HepG2 (cell line): Measurements from ENCODE around the gene ZBTB7A. TPM values are rescaled to one million over a fixed set of nuclear protein-coding genes. Genes with fewer than 3 reads are reported as not detected.
"Not testable (repeated sequence)": the region's sequence is repeated elsewhere in the genome, so short reads cannot be mapped to it uniquely, and the experiment has no call there.

Source experiments
- ATAC-seq: fragments of 200-7000 bp; cut with Tn5 transposase; 3 replicates; pipeline ENCODE4 v1.9.1; 2020; ENCODE audit warnings: mild to moderate bottlenecking, moderate library complexity
- BruUV-seq: library from RNA; stranded (reverse); fragments of 400-500 nt; replicated peaks from 2 replicates; lab custom pipeline; 2021; lab: Mats Ljungman, UMichigan
- CTCF ChIA-PET: fragments of 300-600 bp; formaldehyde crosslinking; extraction: SDS; loops from one replicate; lab custom pipeline; 2021; ENCODE audit warnings: low total read pairs, inconsistent platforms, low intra/inter-chr PET ratio; lab: Yijun Ruan, JAX
- POLR2A ChIA-PET: fragments of 350-600 bp; sonication (Branson Sonifier 250); formaldehyde crosslinking; loops from one replicate; lab custom pipeline; 2020; ENCODE audit warnings: antibody characterized with exemption, inconsistent platforms; lab: Yijun Ruan, JAX
- DNase-seq: peaks from one replicate; pipeline ENCODE4 v3.0.0-alpha.2; 2015; ENCODE audit warnings: low spot score
- FAIRE-seq: peaks from 3 replicates; lab custom pipeline; 2011; peaks lifted over from hg19 to GRCh38; lab: Jason Lieb, UNC
- H2AFZ ChIP-seq: one replicate; pipeline ENCODE4 v1.6.1; 2011; ENCODE audit warnings: low read length, inconsistent platforms
- H3K27ac ChIP-seq: fragments of 300-600 bp; 3 replicates; pipeline ENCODE4 v1.8.0; 2011; ENCODE audit warnings: mixed run types, mild to moderate bottlenecking, mixed read lengths, low read length, inconsistent platforms; ENCODE audit not compliant: insufficient read depth; ENCODE audit errors: extremely low read length
- H3K27me3 ChIP-seq, 2 experiments: fragments of 200-600 bp in 1 of 2; 2 replicates in 1 of 2; 3 replicates in 1 of 2; pipeline versions ENCODE4 v1.6.0 to v1.8.0; 2011; ENCODE audit warnings: low read length in 2 of 2, mild to moderate bottlenecking in 2 of 2, moderate library complexity in 2 of 2, inconsistent platforms in 1 of 2; ENCODE audit not compliant: insufficient read depth in 2 of 2, control insufficient read depth in 1 of 2
- H3K36me3 ChIP-seq, 2 experiments: fragments of 200-600 bp in 1 of 2; replicated peaks in 1 of 2; 2 replicates in 1 of 2; 3 replicates in 1 of 2; pipeline versions ENCODE4 v1.5.1 to v1.8.0; 2011; ENCODE audit warnings: low read length in 2 of 2, inconsistent platforms in 1 of 2; ENCODE audit not compliant: insufficient read depth in 2 of 2, control insufficient read depth in 1 of 2
- H3K4me1 ChIP-seq: 2 replicates; pipeline ENCODE4 v1.5.1; 2012; ENCODE audit warnings: low read length, inconsistent platforms; ENCODE audit not compliant: insufficient read depth
- H3K4me2 ChIP-seq: 2 replicates; pipeline ENCODE4 v1.6.0; 2011; ENCODE audit warnings: low read depth, low read length, inconsistent platforms
- H3K4me3 ChIP-seq, 3 experiments: fragments of 200-600 bp in 1 of 3; sonication (generic), shearing (Covaris generic) in 1 of 3; replicated peaks in 1 of 3; 2 replicates each; pipeline ENCODE4 v1.5.1; 2011 to 2016; ENCODE audit warnings: low read length in 3 of 3, inconsistent platforms in 2 of 3, low read depth in 2 of 3, mild to moderate bottlenecking in 2 of 3, control low read depth in 1 of 3, mixed read lengths in 1 of 3; ENCODE audit not compliant: insufficient read depth in 1 of 3
- H3K79me2 ChIP-seq: one replicate; pipeline ENCODE4 v1.6.1; 2011; ENCODE audit warnings: low read length, inconsistent platforms; ENCODE audit not compliant: insufficient read depth
- H3K9ac ChIP-seq: 2 replicates; pipeline ENCODE4 v1.6.0; 2011; ENCODE audit warnings: mild to moderate bottlenecking, low read depth, low read length, inconsistent platforms; ENCODE audit not compliant: insufficient read depth
- H3K9me3 ChIP-seq: 2 replicates; pipeline ENCODE4 v1.5.1; 2012; ENCODE audit warnings: mild to moderate bottlenecking, low read length
- H4K20me1 ChIP-seq: 2 replicates; pipeline ENCODE4 v1.6.0; 2011; ENCODE audit warnings: inconsistent platforms, mild to moderate bottlenecking, low read length, moderate library complexity; ENCODE audit not compliant: insufficient read depth
- ADNP ChIP-seq: sonication (generic); formaldehyde crosslinking; IDR thresholded peaks from 2 replicates; pipeline ENCODE4 v1.4.0; 2020; ENCODE audit warnings: missing genetic modification reagents
- FOXC1 ChIP-seq: sonication (generic); formaldehyde crosslinking; IDR thresholded peaks from 2 replicates; pipeline ENCODE4 v1.8.0; 2022; ENCODE audit warnings: mild to moderate bottlenecking, missing genetic modification reagents, borderline replicate concordance
- HNF4A ChIP-seq: sonication (generic); formaldehyde crosslinking; IDR thresholded peaks from 2 replicates; pipeline ENCODE4 v1.4.0; 2020; ENCODE audit warnings: missing genetic modification reagents
- SALL1 ChIP-seq: sonication (generic); formaldehyde crosslinking; IDR thresholded peaks from 2 replicates; pipeline ENCODE4 v1.8.0; 2022; ENCODE audit warnings: mild to moderate bottlenecking, missing genetic modification reagents
- ZNF121 ChIP-seq: sonication (generic); formaldehyde crosslinking; IDR thresholded peaks from 2 replicates; pipeline ENCODE4 v1.5.0; 2020; ENCODE audit warnings: mild to moderate bottlenecking, missing genetic modification reagents
- ZNF652 ChIP-seq: IDR thresholded peaks from 2 replicates; pipeline ENCODE4 v1.6.1; 2016; ENCODE audit warnings: low read depth, borderline replicate concordance
- WGBS: methylation state at CpG from one replicate; pipeline ENCODE4 v1.1.6; 2017; ENCODE audit warnings: low lambda C conversion rate; 5-methylcytosine and 5-hydroxymethylcytosine counted together
- in situ Hi-C: cut with HindIII; loops from 2 replicates; pipeline ENCODE4 v1.10.0; 2017; ENCODE audit warnings: low pct_unique_long_range_greater_than_20kb; ENCODE audit not compliant: extremely low pct_ligation_motif_present
- intact Hi-C: fragments of 100-400 bp; cut with micrococcal nuclease; formaldehyde crosslinking; loops from one replicate; pipeline ENCODE4 v1.10.0; 2022; ENCODE audit not compliant: unreplicated experiment
- polyA plus RNA-seq, 8 experiments: library from polyadenylated mRNA; depleted of rRNA in 3 of 8; stranded (reverse) in 7 of 8; unstranded in 1 of 8; fragments of >200 nt; fragmentation: Illumina TruSeq in 4 of 8; extraction: Trizol in 4 of 8; gene quantifications; 2 replicates each; pipeline versions ENCODE4 v1.2.1 to v1.2.3, GENCODE V29; 2011 to 2016; ENCODE audit warnings: low read depth in 4 of 8, missing spikeins in 1 of 8, mixed read lengths in 1 of 8; ENCODE audit not compliant: insufficient read depth in 1 of 8
- total RNA-seq, 5 experiments: library from RNA; depleted of rRNA; stranded (reverse); fragments of >200 nt; fragmentation: Illumina TruSeq; extraction: Trizol; gene quantifications; 2 replicates each; pipeline ENCODE4 v1.2.3, GENCODE V29; 2016; ENCODE audit warnings: low read depth in 1 of 5
- TF ChIP-seq, protein P1 (sequence below): sonication (generic); formaldehyde crosslinking; IDR thresholded peaks from 2 replicates; pipeline ENCODE4 v1.4.0; 2020; ENCODE audit warnings: missing genetic modification reagents
- TF ChIP-seq, protein P2 (sequence below): sonication (generic); formaldehyde crosslinking; IDR thresholded peaks from 2 replicates; pipeline ENCODE4 v1.5.1; 2020; ENCODE audit warnings: mild to moderate bottlenecking, missing genetic modification reagents, moderate library complexity

The ZBTB7A gene
- total and polyA plus RNA-seq, 2 of the 13 experiments (the other 11 are each of a cell fraction or from before 2014, with no cell fraction given) = 3.6 to 4.0 TPM

DNA sequence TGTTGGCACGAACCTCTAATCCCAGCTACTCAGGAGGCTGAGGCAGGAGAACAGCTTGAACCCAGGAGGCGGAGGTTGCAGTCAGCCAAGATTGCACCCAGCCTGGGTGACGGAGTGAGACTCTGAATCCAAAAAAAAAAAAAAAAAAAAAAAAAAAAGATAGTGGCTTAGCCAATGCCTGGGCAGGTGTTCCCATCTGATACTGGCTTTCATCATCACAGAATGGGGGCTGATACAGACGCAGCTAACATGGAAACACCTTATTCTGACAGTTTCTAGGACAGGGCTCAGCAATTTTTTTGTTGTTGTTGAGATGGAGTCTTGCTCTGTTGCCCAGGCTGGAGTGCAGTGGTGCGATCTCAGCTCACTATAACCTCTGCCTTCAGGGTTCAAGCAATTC, 65.9 kb downstream of the ZBTB7A start:
- peaks cover 28% of the 10 kb centered on the region for H3K4me1 ChIP-seq
- H4K20me1 ChIP-seq, DNase-seq, FAIRE-seq, H3K4me3 ChIP-seq, H3K79me2 ChIP-seq, H3K9ac ChIP-seq, H2AFZ ChIP-seq, BruUV-seq, H3K27ac ChIP-seq, CTCF ChIA-PET, H3K36me3 ChIP-seq, ATAC-seq, H3K4me2 ChIP-seq, H3K27me3 ChIP-seq, in situ Hi-C loops, H3K9me3 ChIP-seq: not testable (repeated sequence)
- 0 out of 2 replicates have a peak, but pooled peaks have one; percentile 26 for TF ChIP-seq ZNF121 (CRISPR knock-in tag)
- POLR2A ChIA-PET = interaction anchor here (1.1 kb wide), 1 partner anchor 51 kb away, joined by 5 read pairs; no protein-coding TSS in a partner anchor
- WGBS = 77% methylated on average over 5 of the region's 5 CpGs
- intact Hi-C loops = loop anchor here (10.0 kb wide), 1 partner anchor 134 kb away; no protein-coding TSS in a partner anchor

DNA sequence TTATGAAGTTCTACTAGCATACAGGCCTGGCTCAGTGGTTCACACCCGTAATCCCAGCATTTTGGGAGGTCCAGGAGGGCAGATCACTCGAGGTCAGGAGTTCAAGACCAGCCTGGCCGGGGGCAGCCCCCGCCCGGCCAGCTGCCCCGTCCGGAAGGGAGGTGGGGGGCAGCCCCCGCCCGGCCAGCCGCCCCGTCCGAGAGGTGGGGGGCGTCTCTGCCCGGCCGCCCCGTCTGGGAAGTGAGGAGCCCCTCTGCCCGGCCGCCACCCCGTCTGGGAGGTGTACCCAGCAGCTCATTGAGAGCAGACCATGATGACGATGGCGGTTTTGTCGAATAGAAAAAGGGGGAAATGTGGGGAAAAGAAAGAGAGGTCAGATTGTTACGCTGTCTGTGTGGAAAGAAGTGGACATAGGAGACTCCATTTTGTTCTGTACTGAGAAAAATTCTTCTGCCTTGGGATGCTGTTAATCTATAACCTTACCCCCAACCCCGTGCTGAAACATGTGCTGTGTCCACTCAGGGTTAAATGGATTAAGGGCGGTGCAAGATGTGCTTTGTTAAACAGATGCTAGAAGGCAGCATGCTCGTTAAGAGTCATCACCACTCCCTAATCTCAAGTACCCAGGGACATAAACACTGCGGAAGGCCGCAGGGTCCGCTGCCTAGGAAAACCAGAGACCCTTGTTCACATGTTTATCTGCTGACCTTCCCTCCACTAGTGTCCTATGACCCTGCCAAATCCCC, 67.9 kb downstream of the ZBTB7A start:
- H2AFZ ChIP-seq, H3K27ac ChIP-seq, H3K4me3 ChIP-seq, BruUV-seq, H3K36me3 ChIP-seq, FAIRE-seq, H4K20me1 ChIP-seq, CTCF ChIA-PET, DNase-seq, POLR2A ChIA-PET, H3K9me3 ChIP-seq, H3K27me3 ChIP-seq, H3K79me2 ChIP-seq, intact Hi-C loops, in situ Hi-C loops, ATAC-seq: not testable (repeated sequence)
- Histone ChIP-seq H3K9ac (peak overlapping the region; percentile 15; the same call in 1 of the 2 replicates), H3K4me2 (peak overlapping the region; percentile 36), H3K4me1 (peaks cover 39% of the 10 kb centered on the region)
- WGBS = 24% methylated on average over 15 of the region's 29 CpGs
- TF ChIP-seq, protein P1, sequence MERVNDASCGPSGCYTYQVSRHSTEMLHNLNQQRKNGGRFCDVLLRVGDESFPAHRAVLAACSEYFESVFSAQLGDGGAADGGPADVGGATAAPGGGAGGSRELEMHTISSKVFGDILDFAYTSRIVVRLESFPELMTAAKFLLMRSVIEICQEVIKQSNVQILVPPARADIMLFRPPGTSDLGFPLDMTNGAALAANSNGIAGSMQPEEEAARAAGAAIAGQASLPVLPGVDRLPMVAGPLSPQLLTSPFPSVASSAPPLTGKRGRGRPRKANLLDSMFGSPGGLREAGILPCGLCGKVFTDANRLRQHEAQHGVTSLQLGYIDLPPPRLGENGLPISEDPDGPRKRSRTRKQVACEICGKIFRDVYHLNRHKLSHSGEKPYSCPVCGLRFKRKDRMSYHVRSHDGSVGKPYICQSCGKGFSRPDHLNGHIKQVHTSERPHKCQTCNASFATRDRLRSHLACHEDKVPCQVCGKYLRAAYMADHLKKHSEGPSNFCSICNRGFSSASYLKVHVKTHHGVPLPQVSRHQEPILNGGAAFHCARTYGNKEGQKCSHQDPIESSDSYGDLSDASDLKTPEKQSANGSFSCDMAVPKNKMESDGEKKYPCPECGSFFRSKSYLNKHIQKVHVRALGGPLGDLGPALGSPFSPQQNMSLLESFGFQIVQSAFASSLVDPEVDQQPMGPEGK = peak; percentile 63
- TF ChIP-seq ADNP (CRISPR knock-in tag) (0 out of 2 replicates have a peak, but pooled peaks have one; percentile 12), HNF4A (CRISPR knock-in tag) (0 out of 2 replicates have a peak, but pooled peaks have one; percentile 9), FOXC1 (CRISPR knock-in tag) (0 out of 2 replicates have a peak, but pooled peaks have one; percentile 20), ZNF652 (CRISPR knock-in tag) (peak; percentile 87), SALL1 (CRISPR knock-in tag) (peak; percentile 27; the same call in 1 of the 2 replicates)
- TF ChIP-seq, protein P2, sequence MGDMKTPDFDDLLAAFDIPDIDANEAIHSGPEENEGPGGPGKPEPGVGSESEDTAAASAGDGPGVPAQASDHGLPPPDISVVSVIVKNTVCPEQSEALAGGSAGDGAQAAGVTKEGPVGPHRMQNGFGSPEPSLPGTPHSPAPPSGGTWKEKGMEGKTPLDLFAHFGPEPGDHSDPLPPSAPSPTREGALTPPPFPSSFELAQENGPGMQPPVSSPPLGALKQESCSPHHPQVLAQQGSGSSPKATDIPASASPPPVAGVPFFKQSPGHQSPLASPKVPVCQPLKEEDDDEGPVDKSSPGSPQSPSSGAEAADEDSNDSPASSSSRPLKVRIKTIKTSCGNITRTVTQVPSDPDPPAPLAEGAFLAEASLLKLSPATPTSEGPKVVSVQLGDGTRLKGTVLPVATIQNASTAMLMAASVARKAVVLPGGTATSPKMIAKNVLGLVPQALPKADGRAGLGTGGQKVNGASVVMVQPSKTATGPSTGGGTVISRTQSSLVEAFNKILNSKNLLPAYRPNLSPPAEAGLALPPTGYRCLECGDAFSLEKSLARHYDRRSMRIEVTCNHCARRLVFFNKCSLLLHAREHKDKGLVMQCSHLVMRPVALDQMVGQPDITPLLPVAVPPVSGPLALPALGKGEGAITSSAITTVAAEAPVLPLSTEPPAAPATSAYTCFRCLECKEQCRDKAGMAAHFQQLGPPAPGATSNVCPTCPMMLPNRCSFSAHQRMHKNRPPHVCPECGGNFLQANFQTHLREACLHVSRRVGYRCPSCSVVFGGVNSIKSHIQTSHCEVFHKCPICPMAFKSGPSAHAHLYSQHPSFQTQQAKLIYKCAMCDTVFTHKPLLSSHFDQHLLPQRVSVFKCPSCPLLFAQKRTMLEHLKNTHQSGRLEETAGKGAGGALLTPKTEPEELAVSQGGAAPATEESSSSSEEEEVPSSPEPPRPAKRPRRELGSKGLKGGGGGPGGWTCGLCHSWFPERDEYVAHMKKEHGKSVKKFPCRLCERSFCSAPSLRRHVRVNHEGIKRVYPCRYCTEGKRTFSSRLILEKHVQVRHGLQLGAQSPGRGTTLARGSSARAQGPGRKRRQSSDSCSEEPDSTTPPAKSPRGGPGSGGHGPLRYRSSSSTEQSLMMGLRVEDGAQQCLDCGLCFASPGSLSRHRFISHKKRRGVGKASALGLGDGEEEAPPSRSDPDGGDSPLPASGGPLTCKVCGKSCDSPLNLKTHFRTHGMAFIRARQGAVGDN (CRISPR knock-in tag) = peak; percentile 67
